Ectodermal cell (in vitro differentiated cells): Measurements from ENCODE around the gene CRYGN.

ENCODE experiments used
- H3K27ac ChIP-seq: 2 replicates; pipeline ENCODE4 v1.7.0; 2013; ENCODE audit warnings: mild to moderate bottlenecking, low read depth, low read length; ENCODE audit not compliant: insufficient read depth, poor library complexity, severe bottlenecking
- H3K27me3 ChIP-seq: 2 replicates; pipeline ENCODE4 v1.7.0; 2013; ENCODE audit warnings: mild to moderate bottlenecking, low read length; ENCODE audit not compliant: insufficient read depth, control insufficient read depth, poor library complexity, severe bottlenecking
- H3K36me3 ChIP-seq: one replicate; pipeline ENCODE4 v1.7.0; 2013; ENCODE audit warnings: low read length; ENCODE audit not compliant: control insufficient read depth, insufficient read depth
- H3K4me1 ChIP-seq: one replicate; pipeline ENCODE4 v1.7.0; 2013; ENCODE audit warnings: low read length; ENCODE audit not compliant: control insufficient read depth, insufficient read depth
- H3K4me3 ChIP-seq: 2 replicates; pipeline ENCODE4 v1.7.0; 2013; ENCODE audit warnings: low read depth, low read length, control low read depth; ENCODE audit not compliant: insufficient read depth
- H3K9me3 ChIP-seq: 2 replicates; pipeline ENCODE4 v1.7.0; 2013; ENCODE audit warnings: mild to moderate bottlenecking, low read length, moderate library complexity; ENCODE audit not compliant: control insufficient read depth
- WGBS, 2 experiments: methylation state at CpG; one replicate each; pipeline ENCODE4 v1.1.7; 2013; ENCODE audit warnings: missing lambda C conversion rate in 2 of 2; 5-methylcytosine and 5-hydroxymethylcytosine counted together

The CRYGN gene

DNA sequence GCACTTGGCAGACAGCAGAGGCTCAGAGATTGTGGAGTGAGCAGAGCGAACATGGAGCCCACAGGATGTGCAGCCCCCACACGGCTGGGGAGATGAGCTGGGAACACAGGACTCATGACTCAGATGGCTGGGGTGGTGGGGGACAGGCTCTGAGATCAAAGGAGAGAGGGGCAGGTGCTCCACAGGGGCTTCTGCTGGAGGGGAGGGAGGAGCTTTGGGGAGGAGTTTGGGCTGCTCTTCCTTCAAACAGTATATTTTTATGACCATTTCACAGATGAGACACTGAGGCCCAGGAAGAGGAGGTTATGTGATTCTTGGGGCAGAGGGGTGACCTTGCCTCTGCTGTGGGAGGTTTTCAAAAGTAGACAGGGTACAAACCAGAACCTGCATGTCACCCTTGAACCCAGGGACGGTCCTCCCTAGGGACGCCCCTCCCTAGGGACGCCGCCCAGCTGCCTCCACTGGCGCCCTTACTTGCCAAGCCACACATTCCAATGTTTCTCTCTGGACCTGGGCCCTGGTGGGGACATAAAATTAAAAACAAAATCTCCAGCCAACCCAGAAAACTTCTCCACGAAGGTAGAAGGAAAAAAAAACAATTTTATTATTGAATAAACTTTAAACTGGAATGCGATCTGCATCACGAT lies 981 bp upstream of the CRYGN start:
- 70 to 74% methylated on average over 7 to 10 of the region's 10 CpGs for WGBS, 2 experiments
- no peaks in the 10 kb centered on the region for H3K36me3 ChIP-seq
- no peaks in the 10 kb centered on the region for H3K4me1 ChIP-seq
- H3K9me3 ChIP-seq, result no peaks in the 10 kb centered on the region
- peaks cover 34% of the 10 kb centered on the region for H3K27me3 ChIP-seq
- no peak overlapping the region for H3K4me3 ChIP-seq
- no peak overlapping the region for H3K27ac ChIP-seq

DNA sequence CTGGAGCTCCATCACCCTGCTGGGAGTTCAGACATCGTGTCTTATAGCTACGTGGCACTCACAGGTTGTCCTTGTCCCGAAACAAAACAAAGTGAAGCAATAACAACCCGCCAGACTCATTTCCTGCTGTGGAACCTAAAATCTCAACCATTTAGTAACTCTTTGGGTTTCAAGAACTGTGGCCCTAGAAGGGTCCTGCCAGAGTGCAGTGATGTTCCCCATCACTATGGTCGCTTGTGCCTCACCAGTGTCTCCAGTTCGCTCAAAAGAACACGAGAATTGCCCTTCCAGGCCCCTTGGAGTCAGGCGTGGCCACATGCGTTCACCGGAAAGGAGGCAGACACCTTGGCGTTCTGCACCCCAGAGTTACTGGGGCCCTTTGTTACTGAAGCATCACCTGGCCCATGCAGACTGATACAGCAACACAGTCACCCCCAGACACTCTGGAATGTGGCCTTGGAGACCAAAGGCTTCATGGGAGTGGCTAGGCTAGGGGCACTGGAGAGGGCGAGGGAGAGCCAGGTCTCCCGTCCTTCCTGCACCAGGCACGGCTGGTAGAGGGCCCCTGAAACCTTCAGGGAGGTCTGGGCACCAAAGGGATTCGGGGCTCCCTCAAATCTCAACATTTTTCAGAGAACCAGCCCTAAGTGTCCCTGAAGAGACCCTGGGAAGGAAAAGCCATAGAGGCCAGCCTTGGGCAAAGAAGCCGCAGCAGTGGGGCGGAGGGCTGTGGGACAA lies 908 bp downstream of the CRYGN start:
- H3K36me3 ChIP-seq, result no peaks in the 10 kb centered on the region
- no peaks in the 10 kb centered on the region for H3K4me1 ChIP-seq
- 94 to 95% methylated on average over 17 of the region's 17 CpGs for WGBS, 2 experiments
- H3K4me3 ChIP-seq, result peak overlapping the region; percentile 50
- H3K9me3 ChIP-seq, result no peaks in the 10 kb centered on the region
- peaks cover 34% of the 10 kb centered on the region for H3K27me3 ChIP-seq
- no peak overlapping the region for H3K27ac ChIP-seq

DNA sequence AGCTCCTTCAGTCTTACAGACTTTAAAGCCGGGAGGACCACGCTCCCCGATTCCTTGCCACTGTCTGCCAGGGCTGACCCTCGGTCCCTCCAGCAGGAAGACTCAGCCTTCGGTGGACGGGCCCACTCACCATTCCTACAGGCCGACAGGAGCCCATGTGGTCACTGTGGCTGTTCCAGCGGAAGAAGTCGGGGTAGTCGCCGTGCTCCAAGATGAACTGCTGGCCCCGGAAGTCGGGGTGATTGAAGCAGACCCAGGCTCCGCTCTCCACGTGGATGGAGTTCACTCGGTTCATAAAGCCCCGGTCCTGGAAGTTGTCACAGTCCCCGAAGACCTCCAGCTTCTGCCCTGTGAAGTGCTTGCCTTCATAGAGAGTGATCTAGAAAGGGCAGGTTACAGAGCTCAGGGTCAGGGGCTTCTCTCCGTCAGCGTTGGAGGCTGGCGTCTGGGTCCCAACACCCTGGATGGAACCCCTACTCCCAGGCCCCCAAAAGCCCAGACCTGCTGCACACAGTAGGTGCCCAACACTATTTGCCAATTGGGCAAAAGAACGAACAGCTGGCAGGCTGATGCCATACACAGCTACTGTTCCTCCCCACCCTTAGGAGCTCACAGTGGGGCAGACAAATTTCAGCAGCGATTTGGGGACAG lies 1.9 kb downstream of the CRYGN start:
- Histone ChIP-seq H3K27me3 (peaks cover 34% of the 10 kb centered on the region), H3K4me1 (no peaks in the 10 kb centered on the region), H3K9me3 (no peaks in the 10 kb centered on the region), H3K4me3 (no peak overlapping the region), H3K36me3 (no peaks in the 10 kb centered on the region), H3K27ac (no peak overlapping the region)
- WGBS, 2 experiments, result 90% methylated on average over 23 of the region's 23 CpGs

DNA sequence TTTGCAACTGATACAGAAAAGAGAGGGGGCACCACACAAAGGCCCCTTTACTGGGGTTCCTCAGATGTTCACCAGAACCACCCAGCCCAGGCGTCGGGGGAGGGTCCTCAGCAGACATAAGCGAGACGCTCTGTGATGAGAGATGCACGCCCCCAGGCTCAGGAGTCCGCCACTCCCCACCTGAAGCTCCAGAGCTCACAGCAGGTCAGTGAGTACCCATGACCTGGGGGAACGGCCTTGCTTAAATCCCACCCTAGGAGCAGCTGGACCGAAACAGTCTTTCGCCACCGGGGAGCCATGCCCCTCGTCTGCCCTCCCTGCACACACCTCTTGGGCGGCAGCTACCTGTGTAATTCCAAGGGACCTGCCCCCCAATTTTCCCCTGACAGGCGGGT lies 2.8 kb downstream of the CRYGN start:
- no peaks in the 10 kb centered on the region for H3K9me3 ChIP-seq
- H3K4me3 ChIP-seq, result no peak overlapping the region
- H3K36me3 ChIP-seq, result no peaks in the 10 kb centered on the region
- no peaks in the 10 kb centered on the region for H3K4me1 ChIP-seq
- H3K27me3 ChIP-seq, result peaks cover 34% of the 10 kb centered on the region
- H3K27ac ChIP-seq, result no peak overlapping the region
- WGBS, 2 experiments, result 91 to 93% methylated on average over 13 of the region's 13 CpGs

DNA sequence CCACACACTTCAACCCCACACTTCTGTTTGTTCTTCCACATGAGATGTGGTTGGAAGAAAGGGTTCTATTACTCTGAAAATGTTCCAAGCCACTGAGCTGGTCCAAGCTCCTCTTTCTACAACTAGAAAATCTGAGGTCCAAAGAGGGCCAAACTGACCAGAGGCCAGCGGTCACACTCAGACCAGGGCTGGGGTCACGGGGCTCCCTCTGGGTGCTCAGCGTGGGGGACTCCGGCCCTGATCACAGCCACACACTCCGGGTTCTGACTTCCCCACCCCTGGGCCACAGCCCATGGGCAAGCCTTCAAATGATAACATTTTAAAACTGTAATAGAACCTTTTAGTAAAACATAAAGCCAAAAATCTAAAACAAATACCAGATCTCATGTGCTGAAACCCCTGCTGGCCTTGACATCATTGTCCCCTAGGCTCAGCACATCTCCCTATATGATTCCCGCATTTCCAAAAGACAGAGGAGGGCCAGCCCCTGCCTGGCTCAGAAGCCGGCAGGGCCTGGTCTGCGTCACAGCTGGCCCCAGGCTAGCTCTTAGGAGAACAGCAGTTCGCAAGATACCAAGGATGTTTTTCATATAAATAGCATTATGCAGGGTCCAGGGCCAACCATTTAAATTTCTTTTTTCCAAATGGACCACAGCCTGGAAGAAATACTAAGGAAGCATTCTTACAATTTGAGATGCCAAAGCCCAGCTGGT lies 3.3 kb downstream of the CRYGN start:
- no peak overlapping the region for H3K4me3 ChIP-seq
- no peak overlapping the region for H3K27ac ChIP-seq
- no peaks in the 10 kb centered on the region for H3K36me3 ChIP-seq
- peaks cover 34% of the 10 kb centered on the region for H3K27me3 ChIP-seq
- WGBS, 2 experiments, result 78 to 85% methylated on average over 9 of the region's 9 CpGs
- no peaks in the 10 kb centered on the region for H3K9me3 ChIP-seq
- no peaks in the 10 kb centered on the region for H3K4me1 ChIP-seq

DNA sequence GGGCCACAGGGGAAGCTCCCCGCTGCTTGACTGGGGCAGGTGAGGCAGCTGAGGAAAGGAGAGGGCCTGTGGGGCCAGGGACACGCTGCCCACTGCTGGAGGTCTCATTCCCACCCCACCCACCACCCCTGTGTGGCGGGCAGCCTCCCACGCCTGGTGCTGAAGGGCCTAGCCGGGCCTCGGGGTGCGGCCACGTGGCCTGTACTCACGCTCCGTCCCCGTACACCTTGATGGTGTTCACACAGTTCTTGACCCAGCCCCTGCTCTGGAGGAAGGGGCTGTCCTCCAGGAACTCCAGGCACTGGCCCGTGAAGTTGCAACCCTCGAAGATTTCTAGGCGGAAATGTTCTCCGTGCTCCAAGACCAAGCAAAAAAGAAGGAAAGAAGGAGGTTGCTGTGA lies 4.0 kb downstream of the CRYGN start:
- H3K27me3 ChIP-seq, result peaks cover 31% of the 10 kb centered on the region
- no peaks in the 10 kb centered on the region for H3K36me3 ChIP-seq
- WGBS, 2 experiments, result 93 to 97% methylated on average over 15 of the region's 15 CpGs

DNA sequence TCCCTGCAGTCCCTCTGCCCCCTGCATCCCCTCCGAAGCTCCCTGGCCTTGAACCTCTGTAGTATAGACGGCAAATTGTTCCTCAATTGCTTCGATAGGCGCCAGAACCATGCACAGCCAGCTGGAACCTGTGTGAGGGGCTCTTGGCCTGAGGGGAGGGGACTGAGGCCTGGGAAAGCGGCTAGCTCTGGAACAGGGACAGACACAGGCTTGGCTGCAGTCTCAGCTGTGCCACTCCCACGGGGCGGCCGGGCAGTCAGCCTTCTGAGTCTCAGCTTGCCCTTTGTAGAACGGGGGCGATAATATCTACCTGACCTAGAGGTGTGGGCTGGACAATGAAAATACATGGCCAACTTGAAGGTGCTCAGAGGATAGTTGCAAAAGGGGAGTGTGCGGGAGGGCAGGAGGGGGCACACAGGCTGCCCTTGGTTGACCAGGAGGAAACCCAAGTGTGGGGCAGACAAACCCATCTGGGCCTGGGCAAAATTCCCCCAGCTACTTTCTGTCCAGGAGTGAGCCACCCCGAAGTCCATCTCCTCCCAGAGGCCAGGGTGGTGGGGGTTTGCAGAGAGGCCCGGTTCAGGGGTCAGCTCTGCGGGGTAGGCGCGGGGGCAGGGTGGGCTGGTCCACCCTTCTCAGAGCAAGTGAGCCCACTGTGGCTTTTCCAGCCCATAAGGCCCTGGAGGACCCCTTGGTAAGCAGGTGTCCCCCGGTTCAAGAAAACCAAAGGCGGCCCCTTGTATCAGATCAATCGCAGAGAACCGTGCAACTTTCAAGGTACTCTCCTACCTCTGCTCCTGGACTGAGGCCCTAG lies 4.6 kb downstream of the CRYGN start:
- Histone ChIP-seq H3K4me1 (no peaks in the 10 kb centered on the region), H3K4me3 (no peak overlapping the region), H3K9me3 (no peaks in the 10 kb centered on the region), H3K36me3 (no peaks in the 10 kb centered on the region), H3K27me3 (peaks cover 24% of the 10 kb centered on the region), H3K27ac (no peak overlapping the region)
- 93 to 95% methylated on average over 20 of the region's 20 CpGs for WGBS, 2 experiments

More for the DNA sequence above, 4.0 kb downstream of the CRYGN start:
- no peaks in the 10 kb centered on the region for H3K4me1 ChIP-seq
- no peak overlapping the region for H3K27ac ChIP-seq
- no peaks in the 10 kb centered on the region for H3K9me3 ChIP-seq
- no peak overlapping the region for H3K4me3 ChIP-seq

DNA sequence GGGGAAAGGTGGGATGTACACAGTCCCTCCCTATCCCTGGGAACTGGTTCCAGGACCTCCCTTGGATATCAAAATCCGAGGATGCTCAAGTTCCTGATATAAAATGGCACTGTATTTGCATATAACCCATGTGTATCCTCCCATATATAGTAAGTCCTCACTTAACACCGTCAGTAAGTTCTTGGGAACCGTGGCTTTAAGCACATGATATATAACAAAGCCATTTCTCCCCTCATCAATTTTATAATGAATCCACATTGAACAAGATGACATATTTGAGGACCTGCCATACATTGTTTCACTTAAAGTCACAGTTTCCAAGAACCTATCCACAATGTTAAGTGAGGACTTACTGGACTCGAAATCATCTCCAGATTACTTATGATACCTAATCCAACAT lies 5.4 kb downstream of the CRYGN start:
- H3K27me3 ChIP-seq, result peaks cover 17% of the 10 kb centered on the region
- no peaks in the 10 kb centered on the region for H3K9me3 ChIP-seq
- no peaks in the 10 kb centered on the region for H3K36me3 ChIP-seq
- no peak overlapping the region for H3K4me3 ChIP-seq
- peaks cover 5% of the 10 kb centered on the region for H3K4me1 ChIP-seq
- WGBS, 2 experiments, result 92 to 94% methylated on average over 3 to 4 of the region's 4 CpGs
- no peak overlapping the region for H3K27ac ChIP-seq

DNA sequence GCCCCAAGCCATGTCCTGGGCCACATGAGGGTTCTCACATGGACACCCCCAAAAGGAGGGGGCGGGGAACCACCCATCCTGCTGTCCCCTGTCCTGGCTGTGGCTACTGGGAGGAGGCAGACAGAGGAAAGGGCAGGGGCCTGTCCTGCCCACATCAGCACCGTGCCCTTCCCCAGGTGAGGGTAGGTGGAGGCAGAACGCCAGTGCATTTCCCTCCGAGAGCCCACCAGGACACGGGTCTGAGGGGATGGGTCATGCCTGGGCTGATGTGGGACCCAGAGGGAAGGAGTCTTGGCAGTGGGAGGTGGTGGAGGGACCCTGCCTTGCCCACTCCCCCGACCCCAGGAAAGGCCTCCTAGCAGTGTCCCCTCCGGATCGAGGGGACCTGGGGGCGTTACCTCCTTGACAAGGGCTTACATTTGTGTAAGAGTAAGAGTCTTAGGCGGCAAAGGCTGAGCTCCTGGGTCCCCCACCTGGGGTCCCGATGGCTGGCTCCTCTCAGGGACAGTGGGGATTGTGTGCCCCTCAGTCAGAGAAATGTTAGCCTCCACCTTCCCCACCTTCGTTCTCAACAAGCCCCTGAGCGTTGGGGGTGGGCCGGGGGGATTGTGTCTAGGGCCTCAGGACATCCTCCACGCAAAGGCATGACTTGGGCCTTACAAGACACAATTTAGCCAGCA lies 6.1 kb downstream of the CRYGN start:
- no peak overlapping the region for H3K27ac ChIP-seq
- WGBS, 2 experiments, result 88 to 94% methylated on average over 15 of the region's 15 CpGs
- peaks cover 10% of the 10 kb centered on the region for H3K27me3 ChIP-seq
- no peaks in the 10 kb centered on the region for H3K9me3 ChIP-seq
- H3K36me3 ChIP-seq, result no peaks in the 10 kb centered on the region
- H3K4me1 ChIP-seq, result peaks cover 12% of the 10 kb centered on the region
- H3K4me3 ChIP-seq, result no peak overlapping the region
